ENCODE data around the gene HDAC4. TPM values are rescaled to one million over a fixed set of nuclear protein-coding genes. Genes with fewer than 3 reads are reported as not detected.

Gene HDAC4
- polyA plus RNA-seq, 1 donor (not counting 4 experiments of a cell fraction or from before 2014, with no cell fraction given) = 2.9 TPM

- H3K9me1 ChIP-seq (ENCODE audit: control insufficient read depth, extremely low read depth, insufficient read depth, low read length) = no peaks in the 10 kb centered on the region
- H4K20me1 ChIP-seq (ENCODE audit: control insufficient read depth, extremely low read depth, insufficient read depth, low read length) = peaks cover 3% of the 10 kb centered on the region
- no peak for FAIRE-seq
- no peak for DNase-seq (ENCODE audit: low read depth, low spot score)
- H3K27ac ChIP-seq (ENCODE audit: control insufficient read depth, insufficient read depth, low read length) = no peak overlapping the region
- H3K9me3 ChIP-seq (ENCODE audit: control insufficient read depth, low read depth, low read length) = no peaks in the 10 kb centered on the region
- peaks cover 4% of the 10 kb centered on the region for H3K79me2 ChIP-seq (ENCODE audit: control insufficient read depth, insufficient read depth, low read length)
- H3K27me3 ChIP-seq (ENCODE audit: control insufficient read depth, extremely low read depth, insufficient read depth, low read length) = no peaks in the 10 kb centered on the region
- TF ChIP-seq EZH2 (IDR thresholded peaks at IDR 0.05; ENCODE audit: low read length) (no peak), CTCF (optimal IDR thresholded peaks at IDR 0.05 in 1 of 3, IDR thresholded peaks at IDR 0.05 in 1 of 3, conservative IDR thresholded peaks at IDR 0.05 in 1 of 3; ENCODE audit: extremely low read depth in 1 of 3, insufficient read depth in 2 of 3, low read length in 3 of 3) (no peak)
- H3K4me1 ChIP-seq (ENCODE audit: control insufficient read depth, extremely low read depth, insufficient read depth, low read length) = peaks cover 6% of the 10 kb centered on the region
- dilution Hi-C loops (cut with MboI; ENCODE audit: extremely low pct_ligation_motif_present, low sequenced_read_pairs) = no loop called here
- H3K4me3 ChIP-seq (ENCODE audit: control insufficient read depth in 2 of 3, extremely low read depth in 1 of 3, insufficient read depth in 2 of 3, low read depth in 1 of 3, low read length in 3 of 3) = no peak overlapping the region
- no peak overlapping the region for H3K4me2 ChIP-seq (ENCODE audit: control insufficient read depth, extremely low read depth, insufficient read depth, low read depth, low read length)
- no peak overlapping the region for H3K9ac ChIP-seq (ENCODE audit: control insufficient read depth, extremely low read depth, insufficient read depth, low read length)
- no peak overlapping the region for H2AFZ ChIP-seq (ENCODE audit: control insufficient read depth, low read length)
- H3K36me3 ChIP-seq (ENCODE audit: control insufficient read depth in 2 of 2, extremely low read depth in 1 of 2, insufficient read depth in 2 of 2, low read length in 2 of 2) = no peaks in the 10 kb centered on the region
Observed at GRCh38 chr2:239365071-239365781, 35.6 kb downstream of the HDAC4 start.

GRCh38 chr2:239363946-239364637, 36.7 kb downstream of the HDAC4 start:
- no peak for TF ChIP-seq EZH2 (IDR thresholded peaks at IDR 0.05; ENCODE audit: low read length)
- TF ChIP-seq CTCF (optimal IDR thresholded peaks at IDR 0.05 in 1 of 3, IDR thresholded peaks at IDR 0.05 in 1 of 3, conservative IDR thresholded peaks at IDR 0.05 in 1 of 3; ENCODE audit: extremely low read depth in 1 of 3, insufficient read depth in 2 of 3, low read length in 3 of 3) = no peak
- no peaks in the 10 kb centered on the region for H3K27me3 ChIP-seq (ENCODE audit: control insufficient read depth, extremely low read depth, insufficient read depth, low read length)
- dilution Hi-C loops (cut with MboI; ENCODE audit: extremely low pct_ligation_motif_present, low sequenced_read_pairs) = no loop called here
- no peak overlapping the region for H3K4me3 ChIP-seq (ENCODE audit: control insufficient read depth in 2 of 3, extremely low read depth in 1 of 3, insufficient read depth in 2 of 3, low read depth in 1 of 3, low read length in 3 of 3)
- peaks cover 6% of the 10 kb centered on the region for H3K4me1 ChIP-seq (ENCODE audit: control insufficient read depth, extremely low read depth, insufficient read depth, low read length)
- no peak overlapping the region for H3K4me2 ChIP-seq (ENCODE audit: control insufficient read depth, extremely low read depth, insufficient read depth, low read depth, low read length)
- no peaks in the 10 kb centered on the region for H3K9me3 ChIP-seq (ENCODE audit: control insufficient read depth, low read depth, low read length)
- peaks cover 3% of the 10 kb centered on the region for H4K20me1 ChIP-seq (ENCODE audit: control insufficient read depth, extremely low read depth, insufficient read depth, low read length)
- FAIRE-seq (no peak), DNase-seq (ENCODE audit: low read depth, low spot score) (no peak)
- H3K79me2 ChIP-seq (ENCODE audit: control insufficient read depth, insufficient read depth, low read length) = peaks cover 4% of the 10 kb centered on the region
- H3K9me1 ChIP-seq (ENCODE audit: control insufficient read depth, extremely low read depth, insufficient read depth, low read length) = no peaks in the 10 kb centered on the region
- H3K36me3 ChIP-seq (ENCODE audit: control insufficient read depth in 2 of 2, extremely low read depth in 1 of 2, insufficient read depth in 2 of 2, low read length in 2 of 2) = no peaks in the 10 kb centered on the region
- H2AFZ ChIP-seq (ENCODE audit: control insufficient read depth, low read length) = no peak overlapping the region
- H3K9ac ChIP-seq (ENCODE audit: control insufficient read depth, extremely low read depth, insufficient read depth, low read length) = no peak overlapping the region
- H3K27ac ChIP-seq (ENCODE audit: control insufficient read depth, insufficient read depth, low read length) = no peak overlapping the region
